ENCODE results near the gene GRIN3B. TPM values are rescaled to one million over a fixed set of nuclear protein-coding genes. Genes with fewer than 3 reads are reported as not detected.
A peak's percentile ranks its signal among the peaks of the same experiment; 100 is the strongest.

Gene GRIN3B
- polyA plus RNA-seq, 1 donor from 2014 or later = not detected

- Mint-ChIP-seq H3K4me3 (peak overlapping the region; percentile 93 to 99 (median 98)), H3K27me3 (no peaks in the 10 kb centered on the region), H3K36me3 (peaks cover 3% of the 10 kb centered on the region), H3K9me3 (peaks cover 0 to 2% (median 0%) of the 10 kb centered on the region in 3 donors), H3K27ac (peak overlapping the region; percentile 86 to 100 (median 89)), H3K4me1 (peaks cover 26 to 39% (median 26%) of the 10 kb centered on the region in 3 donors)
Observed at GRCh38 chr19:1041272-1041834, 41.1 kb downstream of the GRIN3B start.

GRCh38 chr19:1041835-1042685 lies 41.8 kb downstream of the GRIN3B start:
- Mint-ChIP-seq H3K27me3 (no peaks in the 10 kb centered on the region), H3K36me3 (peaks cover 3% of the 10 kb centered on the region), H3K27ac (peak overlapping the region in 1 of 3 donors; percentile 100), H3K4me3 (peak overlapping the region in 2 of 4 donors; percentile 74 to 93), H3K9me3 (peaks cover 0 to 2% (median 0%) of the 10 kb centered on the region in 3 donors), H3K4me1 (peaks cover 24 to 39% (median 26%) of the 10 kb centered on the region in 3 donors)

- Mint-ChIP-seq H3K27me3 (no peaks in the 10 kb centered on the region), H3K4me3 (peak overlapping the region in 2 of 4 donors; percentile 17 to 74), H3K36me3 (peaks cover 3% of the 10 kb centered on the region), H3K9me3 (peaks cover 0 to 2% (median 0%) of the 10 kb centered on the region in 3 donors), H3K27ac (no peak overlapping the region), H3K4me1 (peaks cover 19 to 32% (median 21%) of the 10 kb centered on the region in 3 donors)
Observed at GRCh38 chr19:1042689-1043511, 42.7 kb downstream of the GRIN3B start.

- H3K27ac Mint-ChIP-seq = peak overlapping the region in 2 of 3 donors; percentile 46 to 53
- H3K4me1 Mint-ChIP-seq = peaks cover 6 to 14% (median 6%) of the 10 kb centered on the region in 3 donors
- no peaks in the 10 kb centered on the region for H3K27me3 Mint-ChIP-seq
Observed at GRCh38 chr19:1045247-1045603, 45.0 kb downstream of the GRIN3B start.

GRCh38 chr19:1046117-1046626 lies 46.0 kb downstream of the GRIN3B start:
- no peaks in the 10 kb centered on the region for H3K27me3 Mint-ChIP-seq
- H3K27ac Mint-ChIP-seq = peak overlapping the region in 2 of 3 donors; percentile 46 to 76
- H3K4me1 Mint-ChIP-seq = peaks cover 3 to 7% (median 3%) of the 10 kb centered on the region in 3 donors
- H3K36me3 Mint-ChIP-seq = peaks cover 3% of the 10 kb centered on the region
- no peak overlapping the region for H3K4me3 Mint-ChIP-seq
- no peaks in the 10 kb centered on the region for H3K9me3 Mint-ChIP-seq

More at GRCh38 chr19:1045247-1045603, 45.0 kb downstream of the GRIN3B start:
- Mint-ChIP-seq H3K9me3 (no peaks in the 10 kb centered on the region), H3K4me3 (peak overlapping the region in 2 of 4 donors; percentile 17 to 67), H3K36me3 (peaks cover 3% of the 10 kb centered on the region)

GRCh38 chr19:1046836-1047695 lies 46.8 kb downstream of the GRIN3B start:
- no peak overlapping the region for H3K27ac Mint-ChIP-seq
- no peaks in the 10 kb centered on the region for H3K27me3 Mint-ChIP-seq
- H3K4me1 Mint-ChIP-seq = peaks cover 2 to 6% (median 3%) of the 10 kb centered on the region in 3 donors
- H3K9me3 Mint-ChIP-seq = no peaks in the 10 kb centered on the region
- peaks cover 3% of the 10 kb centered on the region for H3K36me3 Mint-ChIP-seq
- peak overlapping the region in 1 of 4 donors; percentile 32 for H3K4me3 Mint-ChIP-seq

GRCh38 chr19:1047696-1048147 lies 47.5 kb downstream of the GRIN3B start:
- Mint-ChIP-seq H3K4me3 (no peak overlapping the region), H3K9me3 (no peaks in the 10 kb centered on the region), H3K36me3 (peaks cover 3% of the 10 kb centered on the region), H3K4me1 (peaks cover 2 to 6% (median 3%) of the 10 kb centered on the region in 3 donors), H3K27me3 (no peaks in the 10 kb centered on the region), H3K27ac (no peak overlapping the region)

- Mint-ChIP-seq H3K4me1 (peaks cover 2 to 6% (median 3%) of the 10 kb centered on the region in 3 donors), H3K4me3 (no peak overlapping the region), H3K27me3 (no peaks in the 10 kb centered on the region), H3K36me3 (peaks cover 3% of the 10 kb centered on the region), H3K9me3 (no peaks in the 10 kb centered on the region), H3K27ac (no peak overlapping the region)
Observed at GRCh38 chr19:1049106-1049505, 48.9 kb downstream of the GRIN3B start.

GRCh38 chr19:1049800-1050199 lies 49.6 kb downstream of the GRIN3B start:
- peaks cover 3% of the 10 kb centered on the region for H3K36me3 Mint-ChIP-seq
- H3K27me3 Mint-ChIP-seq = no peaks in the 10 kb centered on the region
- peaks cover 2 to 6% (median 3%) of the 10 kb centered on the region in 3 donors for H3K4me1 Mint-ChIP-seq
- no peak overlapping the region for H3K4me3 Mint-ChIP-seq
- H3K27ac Mint-ChIP-seq = peak overlapping the region in 1 of 3 donors; percentile 23
- H3K9me3 Mint-ChIP-seq = no peaks in the 10 kb centered on the region

- H3K27me3 Mint-ChIP-seq = no peaks in the 10 kb centered on the region
- no peaks in the 10 kb centered on the region for H3K36me3 Mint-ChIP-seq
- H3K4me1 Mint-ChIP-seq = no peaks in the 10 kb centered on the region
- H3K4me3 Mint-ChIP-seq = no peak overlapping the region
- H3K9me3 Mint-ChIP-seq = no peaks in the 10 kb centered on the region
- H3K27ac Mint-ChIP-seq = peak overlapping the region in 1 of 3 donors; percentile 59
Observed at GRCh38 chr19:1050989-1051788, 51.0 kb downstream of the GRIN3B start.

- Mint-ChIP-seq H3K4me1 (peaks cover 0 to 3% (median 0%) of the 10 kb centered on the region in 3 donors), H3K9me3 (no peaks in the 10 kb centered on the region), H3K27ac (peak overlapping the region in 1 of 3 donors; percentile 59), H3K27me3 (no peaks in the 10 kb centered on the region), H3K4me3 (no peak overlapping the region), H3K36me3 (no peaks in the 10 kb centered on the region)
Observed at GRCh38 chr19:1051791-1052190, 51.6 kb downstream of the GRIN3B start.

- no peak overlapping the region for H3K27ac Mint-ChIP-seq
Observed at GRCh38 chr19:1052349-1052975, 52.2 kb downstream of the GRIN3B start.

More at GRCh38 chr19:1052349-1052975, 52.2 kb downstream of the GRIN3B start:
- Mint-ChIP-seq H3K4me1 (peaks cover 4 to 8% (median 5%) of the 10 kb centered on the region in 3 donors), H3K4me3 (no peak overlapping the region), H3K36me3 (no peaks in the 10 kb centered on the region), H3K9me3 (no peaks in the 10 kb centered on the region), H3K27me3 (no peaks in the 10 kb centered on the region)
